Mucosa of gallbladder (tissue), 1 donor: ENCODE results near the gene DNAH8. TPM values are rescaled to one million over a fixed set of nuclear protein-coding genes. Genes with fewer than 3 reads are reported as not detected.
A peak's percentile ranks its signal among the peaks of the same experiment; 100 is the strongest.
"Not testable (repeated sequence)": the region's sequence is repeated elsewhere in the genome, so short reads cannot be mapped to it uniquely, and the experiment has no call there.

Source experiments
- DNase-seq: peaks from one replicate; pipeline ENCODE4 v3.0.0-alpha.2; 2020; ENCODE audit warnings: low spot score
- total RNA-seq: library from RNA; stranded (reverse); gene quantifications from one replicate; pipeline ENCODE4 v1.2.1, GENCODE V29; 2021
- donor health status: DM: no; HTN: no; CAD: no.

The DNAH8 gene
- total RNA-seq = 0.03 TPM

GRCh38 chr6:38715016-38715689, at the start of gene DNAH8:
Gene DNAH8, plus strand, starts transcription at chr6:38715311. Its CDS starts 7,499 bp downstream, at chr6:38722810.
- no peak for DNase-seq

GRCh38 chr6:38671885-38672467, 43.1 kb upstream of the DNAH8 start:
- DNase-seq = peak; percentile 18

GRCh38 chr6:38673397-38674165, 41.5 kb upstream of the DNAH8 start:
- no peak for DNase-seq

- DNase-seq = no peak
These were observed 38.7 kb upstream of the DNAH8 start for GRCh38 chr6:38676236-38676973.

GRCh38 chr6:38676974-38677544, 38.1 kb upstream of the DNAH8 start:
- no peak for DNase-seq

GRCh38 chr6:38678178-38678760, 36.8 kb upstream of the DNAH8 start:
- DNase-seq = no peak

- no peak for DNase-seq
These were observed 35.4 kb upstream of the DNAH8 start for GRCh38 chr6:38679668-38680067.

GRCh38 chr6:38681850-38682249, 33.3 kb upstream of the DNAH8 start:
- DNase-seq = no peak

- DNase-seq = no peak
These were observed 30.9 kb upstream of the DNAH8 start for GRCh38 chr6:38684237-38684636.

- DNase-seq = no peak
These were observed 30.2 kb upstream of the DNAH8 start for GRCh38 chr6:38684904-38685303.

GRCh38 chr6:38686270-38687042, 28.7 kb upstream of the DNAH8 start:
- DNase-seq = no peak

GRCh38 chr6:38687043-38687353, 28.1 kb upstream of the DNAH8 start:
- no peak for DNase-seq

- DNase-seq = no peak
These were observed 27.6 kb upstream of the DNAH8 start for GRCh38 chr6:38687549-38687948.

- no peak for DNase-seq
These were observed 26.5 kb upstream of the DNAH8 start for GRCh38 chr6:38688579-38689087.

- no peak for DNase-seq
These were observed 19.7 kb upstream of the DNAH8 start for GRCh38 chr6:38695227-38695900.

- no peak for DNase-seq
These were observed 19.2 kb upstream of the DNAH8 start for GRCh38 chr6:38695933-38696332.

- no peak for DNase-seq
These were observed 18.8 kb upstream of the DNAH8 start for GRCh38 chr6:38696345-38696744.

- no peak for DNase-seq
These were observed 17.3 kb upstream of the DNAH8 start for GRCh38 chr6:38697846-38698245.

- not testable (repeated sequence) for DNase-seq
These were observed 15.4 kb upstream of the DNAH8 start for GRCh38 chr6:38699702-38700101.

- DNase-seq = no peak
These were observed 13.6 kb upstream of the DNAH8 start for GRCh38 chr6:38701551-38701950.
